Tibial nerve (tissue), 4 donors: Measurements from ENCODE around the gene PICK1.

Experiments used
- CTCF ChIP-seq, 5 experiments: fragments of 200-600 bp in 3 of 5; fragments of 450-650 bp in 2 of 5; sonication (generic) in 3 of 5; IDR thresholded peaks; one replicate each; pipeline ENCODE4 v1.5.1; 2016 to 2019; ENCODE audit warnings: antibody characterized with exemption in 5 of 5, mild to moderate bottlenecking in 3 of 5, moderate library complexity in 2 of 5
- EP300 ChIP-seq, 2 donors: sonication (generic); formaldehyde crosslinking; IDR thresholded peaks; one replicate each; pipeline ENCODE4 v1.6.1; 2017; ENCODE audit warnings: antibody characterized with exemption in 2 of 2, mild to moderate bottlenecking in 1 of 2
- POLR2A ChIP-seq, 2 donors: fragments of 450-650 bp; IDR thresholded peaks; one replicate each; pipeline ENCODE4 v1.6.1; 2017; ENCODE audit warnings: antibody characterized with exemption in 2 of 2, mild to moderate bottlenecking in 2 of 2, moderate library complexity in 2 of 2

- TF ChIP-seq POLR2A (IDR thresholded peaks at IDR 0.05) (no peak), CTCF (IDR thresholded peaks at IDR 0.05) (no peak), EP300 (IDR thresholded peaks at IDR 0.05) (peak in 1 of 2 donors; percentile 2)
Observed at GRCh38 chr22:38067028-38067415, 9.8 kb downstream of the PICK1 start.
